Liver (tissue), 3 donors: ENCODE results near the gene RAD23A.

Source experiments
- CTCF ChIP-seq: fragments of 150-350 bp; IDR thresholded peaks from 2 replicates; pipeline ENCODE4 v1.5.1; 2017; ENCODE audit warnings: improper control_type of control experiment, low read depth, low read length; ENCODE audit not compliant: missing input control
- EGR1 ChIP-seq, 2 donors: IDR thresholded peaks; 2 replicates each; pipeline ENCODE4 v1.6.1; 2016 to 2018; ENCODE audit warnings: antibody characterized with exemption in 2 of 2, low read depth in 2 of 2
- MAX ChIP-seq: IDR thresholded peaks from 2 replicates; pipeline ENCODE4 v1.6.1; 2016; ENCODE audit warnings: antibody characterized with exemption
- REST ChIP-seq: IDR thresholded peaks from 2 replicates; pipeline ENCODE4 v1.6.1; 2016; ENCODE audit warnings: antibody characterized with exemption, mild to moderate bottlenecking
- RXRA ChIP-seq, 2 donors: IDR thresholded peaks; 2 replicates each; pipeline ENCODE4 v1.6.1; 2017 to 2018; ENCODE audit warnings: antibody characterized with exemption in 2 of 2, mild to moderate bottlenecking in 1 of 2
- SP1 ChIP-seq: IDR thresholded peaks from 2 replicates; pipeline ENCODE4 v1.6.1; 2018; ENCODE audit warnings: antibody characterized with exemption, mild to moderate bottlenecking
- TAF1 ChIP-seq: conservative IDR thresholded peaks from 2 replicates; pipeline ENCODE4 v1.6.1; 2016; ENCODE audit warnings: antibody characterized with exemption, mild to moderate bottlenecking
- ZBTB33 ChIP-seq: IDR thresholded peaks from 2 replicates; pipeline ENCODE4 v1.6.1; 2016; ENCODE audit warnings: antibody characterized with exemption
- donor health status: healthy.
- donor health status: healthy.

- TF ChIP-seq CTCF, result no peak
- no peak for TF ChIP-seq MAX
- TF ChIP-seq REST, result no peak
- TF ChIP-seq SP1, result no peak
- no peak for TF ChIP-seq EGR1 (IDR thresholded peaks at IDR 0.05; ENCODE audit: low read depth in 2 of 2)
- no peak for TF ChIP-seq TAF1
- TF ChIP-seq RXRA (IDR thresholded peaks at IDR 0.05), result no peak
- no peak for TF ChIP-seq ZBTB33
Observed at GRCh38 chr19:13003081-13003480, 57.4 kb downstream of the RAD23A start.
